ENCODE results near the gene LONP1. TPM values are rescaled to one million over a fixed set of nuclear protein-coding genes. Genes with fewer than 3 reads are reported as not detected.

Gene LONP1
- total RNA-seq, 1 donor from 2014 or later: 35.9 TPM

DNA sequence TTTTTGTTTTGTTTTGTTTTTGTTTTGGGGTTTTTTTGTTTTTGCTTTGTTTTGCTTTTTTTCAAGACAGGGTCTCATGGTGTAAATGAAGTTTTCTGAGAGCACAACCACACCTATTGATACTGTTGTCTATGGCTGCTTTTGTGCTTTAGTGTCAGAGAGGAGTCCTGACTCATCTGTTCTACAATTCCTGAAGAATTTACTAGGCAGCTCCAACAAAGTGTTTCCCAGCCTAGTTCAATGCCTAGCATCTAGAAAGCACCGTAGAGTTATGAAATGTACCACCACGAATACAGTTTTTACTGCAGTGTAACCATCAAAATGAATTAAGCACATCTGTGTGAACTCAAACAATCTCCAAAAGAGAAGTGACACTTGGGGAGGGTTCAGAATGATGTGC lies 75.9 kb downstream of the LONP1 start:
- H3K4me3 ChIP-seq: no peak overlapping the region
- no peak overlapping the region for H3K27ac ChIP-seq
- Mint-ChIP-seq H3K27me3 (ENCODE audit: insufficient read depth, low read depth) (no peaks in the 10 kb centered on the region), H3K27ac (no peak overlapping the region), H3K4me3 (peak overlapping the region; percentile 33), H3K9me3 (no peaks in the 10 kb centered on the region), H3K4me1 (no peaks in the 10 kb centered on the region), H3K36me3 (peaks cover 47% of the 10 kb centered on the region)
- H3K36me3 ChIP-seq: peaks cover 14% of the 10 kb centered on the region
- H3K79me2 ChIP-seq (ENCODE audit: low read depth): peaks cover 89% of the 10 kb centered on the region
- H3K4me2 ChIP-seq: no peak overlapping the region
- no peak overlapping the region for H2AFZ ChIP-seq (replicated peaks)
- H3K27me3 ChIP-seq: no peaks in the 10 kb centered on the region
- TF ChIP-seq, protein P1, sequence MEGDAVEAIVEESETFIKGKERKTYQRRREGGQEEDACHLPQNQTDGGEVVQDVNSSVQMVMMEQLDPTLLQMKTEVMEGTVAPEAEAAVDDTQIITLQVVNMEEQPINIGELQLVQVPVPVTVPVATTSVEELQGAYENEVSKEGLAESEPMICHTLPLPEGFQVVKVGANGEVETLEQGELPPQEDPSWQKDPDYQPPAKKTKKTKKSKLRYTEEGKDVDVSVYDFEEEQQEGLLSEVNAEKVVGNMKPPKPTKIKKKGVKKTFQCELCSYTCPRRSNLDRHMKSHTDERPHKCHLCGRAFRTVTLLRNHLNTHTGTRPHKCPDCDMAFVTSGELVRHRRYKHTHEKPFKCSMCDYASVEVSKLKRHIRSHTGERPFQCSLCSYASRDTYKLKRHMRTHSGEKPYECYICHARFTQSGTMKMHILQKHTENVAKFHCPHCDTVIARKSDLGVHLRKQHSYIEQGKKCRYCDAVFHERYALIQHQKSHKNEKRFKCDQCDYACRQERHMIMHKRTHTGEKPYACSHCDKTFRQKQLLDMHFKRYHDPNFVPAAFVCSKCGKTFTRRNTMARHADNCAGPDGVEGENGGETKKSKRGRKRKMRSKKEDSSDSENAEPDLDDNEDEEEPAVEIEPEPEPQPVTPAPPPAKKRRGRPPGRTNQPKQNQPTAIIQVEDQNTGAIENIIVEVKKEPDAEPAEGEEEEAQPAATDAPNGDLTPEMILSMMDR (IDR thresholded peaks at IDR 0.05): no peak
- TF ChIP-seq EZH2phosphoT487 (IDR thresholded peaks at IDR 0.05): no peak
- TF ChIP-seq EZH2 (IDR thresholded peaks at IDR 0.05): no peak
- H3K4me1 ChIP-seq: no peaks in the 10 kb centered on the region
- peaks cover 87% of the 10 kb centered on the region for H4K20me1 ChIP-seq (ENCODE audit: low read depth)
- DNase-seq (ENCODE audit: low spot score): no peak
- H3F3A ChIP-seq (ENCODE audit: low read depth): peaks cover 11% of the 10 kb centered on the region
- no peak overlapping the region for H3K9ac ChIP-seq
- H3K9me3 ChIP-seq (ENCODE audit: low read depth): no peaks in the 10 kb centered on the region

DNA sequence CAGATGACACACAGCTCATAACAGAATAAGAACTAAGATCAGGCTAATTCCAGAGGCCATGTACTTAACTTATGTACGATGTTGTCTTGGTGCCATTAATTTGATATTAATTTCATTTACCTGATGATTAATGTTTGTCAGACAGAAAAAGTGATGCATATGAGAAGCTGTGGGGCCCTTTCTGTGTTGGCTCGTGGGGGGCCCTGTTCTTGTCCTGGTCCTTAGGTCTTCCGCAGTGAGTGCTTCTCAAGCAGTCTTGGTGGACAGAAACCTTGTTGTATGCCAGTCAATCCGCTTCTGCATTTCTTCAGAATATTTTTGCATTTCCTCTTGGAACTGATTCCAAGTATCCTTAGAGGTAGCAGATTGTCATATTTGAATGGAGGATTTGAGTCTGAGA lies 76.9 kb downstream of the LONP1 start:
- H3K27ac ChIP-seq: no peak overlapping the region
- no peaks in the 10 kb centered on the region for H3K27me3 ChIP-seq
- H3F3A ChIP-seq (ENCODE audit: low read depth): peaks cover 7% of the 10 kb centered on the region
- H2AFZ ChIP-seq (replicated peaks): no peak overlapping the region
- peaks cover 97% of the 10 kb centered on the region for H4K20me1 ChIP-seq (ENCODE audit: low read depth)
- H3K9me3 Mint-ChIP-seq: no peaks in the 10 kb centered on the region
- H3K79me2 ChIP-seq (ENCODE audit: low read depth): peaks cover 99% of the 10 kb centered on the region
- H3K9me3 ChIP-seq (ENCODE audit: low read depth): no peaks in the 10 kb centered on the region
- peaks cover 13% of the 10 kb centered on the region for H3K36me3 ChIP-seq
- no peaks in the 10 kb centered on the region for H3K4me1 Mint-ChIP-seq
- DNase-seq (ENCODE audit: low spot score): no peak
- H3K4me3 ChIP-seq: no peak overlapping the region
- TF ChIP-seq, protein P1 (IDR thresholded peaks at IDR 0.05): no peak
- TF ChIP-seq EZH2 (IDR thresholded peaks at IDR 0.05): no peak
- no peak for TF ChIP-seq EZH2phosphoT487 (IDR thresholded peaks at IDR 0.05)
- no peaks in the 10 kb centered on the region for H3K4me1 ChIP-seq
- no peak overlapping the region for H3K27ac Mint-ChIP-seq
- no peak overlapping the region for H3K4me2 ChIP-seq
- peaks cover 2% of the 10 kb centered on the region for H3K27me3 Mint-ChIP-seq (ENCODE audit: insufficient read depth, low read depth)
- H3K4me3 Mint-ChIP-seq: no peak overlapping the region
- peaks cover 43% of the 10 kb centered on the region for H3K36me3 Mint-ChIP-seq
- no peak overlapping the region for H3K9ac ChIP-seq

DNA sequence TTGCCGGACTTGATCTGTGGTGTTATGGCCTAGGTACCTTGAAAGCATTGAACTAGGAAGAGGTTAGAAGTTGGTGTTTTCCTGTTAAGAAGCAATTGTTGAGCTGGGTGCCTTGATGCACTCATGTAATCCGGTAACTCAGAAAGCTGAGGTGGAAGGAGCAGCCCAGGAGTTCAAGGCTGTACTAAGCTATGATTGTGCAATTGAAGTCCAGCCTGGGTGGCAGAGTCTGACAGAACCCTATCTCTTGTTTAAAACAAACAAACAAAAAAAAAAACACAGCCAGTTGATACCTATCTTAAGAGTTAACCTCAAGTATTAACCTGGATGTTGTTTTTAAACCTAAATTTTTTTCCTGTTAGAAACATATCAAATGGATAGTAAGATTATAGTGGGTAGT lies 77.7 kb downstream of the LONP1 start:
- H2AFZ ChIP-seq (replicated peaks): no peak overlapping the region
- no peak overlapping the region for H3K4me3 ChIP-seq
- no peaks in the 10 kb centered on the region for H3K9me3 Mint-ChIP-seq
- no peaks in the 10 kb centered on the region for H3K4me1 Mint-ChIP-seq
- H3K27me3 Mint-ChIP-seq (ENCODE audit: insufficient read depth, low read depth): peaks cover 2% of the 10 kb centered on the region
- no peaks in the 10 kb centered on the region for H3K9me3 ChIP-seq (ENCODE audit: low read depth)
- H3K27me3 ChIP-seq: no peaks in the 10 kb centered on the region
- H3K4me1 ChIP-seq: no peaks in the 10 kb centered on the region
- no peak overlapping the region for H3K27ac Mint-ChIP-seq
- peaks cover 100% of the 10 kb centered on the region for H4K20me1 ChIP-seq (ENCODE audit: low read depth)
- DNase-seq (ENCODE audit: low spot score): no peak
- H3K4me2 ChIP-seq: no peak overlapping the region
- H3K27ac ChIP-seq: no peak overlapping the region
- peaks cover 6% of the 10 kb centered on the region for H3K36me3 ChIP-seq
- H3K4me3 Mint-ChIP-seq: no peak overlapping the region
- H3K79me2 ChIP-seq (ENCODE audit: low read depth): peaks cover 100% of the 10 kb centered on the region
- H3K9ac ChIP-seq: no peak overlapping the region
- peaks cover 41% of the 10 kb centered on the region for H3K36me3 Mint-ChIP-seq
- H3F3A ChIP-seq (ENCODE audit: low read depth): peaks cover 5% of the 10 kb centered on the region
- no peak for TF ChIP-seq EZH2phosphoT487 (IDR thresholded peaks at IDR 0.05)
- TF ChIP-seq, protein P1 (IDR thresholded peaks at IDR 0.05): no peak
- TF ChIP-seq EZH2 (IDR thresholded peaks at IDR 0.05): no peak

Other genes with a start within 250 kb of the LONP1 start
- gene TINCR, start 152.2 kb downstream of the LONP1 start, total RNA-seq (ENCODE audit: low replicate concordance): 1.8 and 3.5 TPM in 2 replicates
- gene SAFB2, start 97.4 kb downstream of the LONP1 start, total RNA-seq (ENCODE audit: low replicate concordance): 45.2 and 53.3 TPM in 2 replicates
- 57.9 and 89.2 TPM in 2 replicates for gene SAFB, start 97.1 kb downstream of the LONP1 start, total RNA-seq (ENCODE audit: low replicate concordance)
- gene MICOS13, start 39.6 kb downstream of the LONP1 start, total RNA-seq (ENCODE audit: low replicate concordance): 7.5 and 15.0 TPM in 2 replicates
- 7.7 and 60.5 TPM in 2 replicates for gene HSD11B1L, start 39.1 kb downstream of the LONP1 start, total RNA-seq (ENCODE audit: low replicate concordance)
- gene RPL36, start 29.9 kb downstream of the LONP1 start, total RNA-seq (ENCODE audit: low replicate concordance): 778 and 991 TPM in 2 replicates
- gene CATSPERD, start 491 bp upstream of the LONP1 start, total RNA-seq (ENCODE audit: low replicate concordance): not detected in 2 replicates
- gene PRR22, start 64.6 kb upstream of the LONP1 start, total RNA-seq (ENCODE audit: low replicate concordance): 0.40 TPM in 1 of 2 replicates, not detected in the other
- 20.7 and 27.6 TPM in 2 replicates for gene DUS3L, start 71.0 kb upstream of the LONP1 start, total RNA-seq (ENCODE audit: low replicate concordance)
- gene NRTN, start 84.9 kb upstream of the LONP1 start, total RNA-seq (ENCODE audit: low replicate concordance): 2.4 and 6.0 TPM in 2 replicates
- not detected in 2 replicates for gene FUT6, start 119.6 kb upstream of the LONP1 start, total RNA-seq (ENCODE audit: low replicate concordance)
- 0.34 TPM in 1 of 2 replicates, not detected in the other for gene FUT3, start 131.3 kb upstream of the LONP1 start, total RNA-seq (ENCODE audit: low replicate concordance)
- 0.09 TPM in 1 of 2 replicates, not detected in the other for gene FUT5, start 150.4 kb upstream of the LONP1 start, total RNA-seq (ENCODE audit: low replicate concordance)
- 102 and 197 TPM in 2 replicates for gene NDUFA11, start 183.6 kb upstream of the LONP1 start, total RNA-seq (ENCODE audit: low replicate concordance)
- gene VMAC, start 184.7 kb upstream of the LONP1 start, total RNA-seq (ENCODE audit: low replicate concordance): 4.6 and 6.8 TPM in 2 replicates
- 2.2 and 12.4 TPM in 2 replicates for gene CAPS, start 194.1 kb upstream of the LONP1 start, total RNA-seq (ENCODE audit: low replicate concordance)